ENCODE data around the gene KLK15.

DNA sequence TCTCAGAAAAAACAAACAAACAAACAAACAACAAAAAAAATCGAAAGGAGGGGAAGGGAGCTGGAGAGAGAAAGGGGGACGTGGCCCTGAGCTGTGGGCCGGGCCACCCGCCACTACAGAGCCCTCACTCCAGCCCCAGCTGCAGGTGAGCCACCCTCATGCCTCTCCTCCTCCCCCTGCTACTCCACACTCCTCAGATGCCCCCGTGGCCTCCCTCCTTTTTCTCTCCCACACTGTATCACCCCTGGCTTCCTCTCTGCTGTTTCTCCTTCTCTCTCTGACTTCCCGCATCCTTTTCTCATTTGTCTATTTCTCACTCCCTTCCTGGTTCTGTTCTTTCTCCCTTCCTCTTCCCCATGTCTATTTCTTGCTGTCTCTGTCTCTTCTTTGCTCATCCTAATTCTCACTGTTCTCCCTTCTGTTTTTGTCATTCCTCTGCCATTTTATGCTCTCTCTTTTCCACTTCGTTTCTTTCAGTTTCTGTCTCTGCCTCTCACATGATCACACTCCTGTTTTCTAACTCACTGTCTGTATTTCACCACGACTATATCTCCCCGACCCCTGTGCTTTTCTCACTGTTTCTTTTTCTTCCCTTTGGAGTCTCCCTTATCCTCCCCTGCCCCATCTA, 42.5 kb upstream of the KLK15 start:
- TF ChIP-seq JUND (IDR thresholded peaks at IDR 0.05; ENCODE audit: low read depth, low read length), result no peak
- no peak for TF ChIP-seq ELK1 (IDR thresholded peaks at IDR 0.05; ENCODE audit: low read depth, low read length)
- no peak for TF ChIP-seq CBX5 (IDR thresholded peaks at IDR 0.05; ENCODE audit: low read depth)
- TF ChIP-seq, protein P1, sequence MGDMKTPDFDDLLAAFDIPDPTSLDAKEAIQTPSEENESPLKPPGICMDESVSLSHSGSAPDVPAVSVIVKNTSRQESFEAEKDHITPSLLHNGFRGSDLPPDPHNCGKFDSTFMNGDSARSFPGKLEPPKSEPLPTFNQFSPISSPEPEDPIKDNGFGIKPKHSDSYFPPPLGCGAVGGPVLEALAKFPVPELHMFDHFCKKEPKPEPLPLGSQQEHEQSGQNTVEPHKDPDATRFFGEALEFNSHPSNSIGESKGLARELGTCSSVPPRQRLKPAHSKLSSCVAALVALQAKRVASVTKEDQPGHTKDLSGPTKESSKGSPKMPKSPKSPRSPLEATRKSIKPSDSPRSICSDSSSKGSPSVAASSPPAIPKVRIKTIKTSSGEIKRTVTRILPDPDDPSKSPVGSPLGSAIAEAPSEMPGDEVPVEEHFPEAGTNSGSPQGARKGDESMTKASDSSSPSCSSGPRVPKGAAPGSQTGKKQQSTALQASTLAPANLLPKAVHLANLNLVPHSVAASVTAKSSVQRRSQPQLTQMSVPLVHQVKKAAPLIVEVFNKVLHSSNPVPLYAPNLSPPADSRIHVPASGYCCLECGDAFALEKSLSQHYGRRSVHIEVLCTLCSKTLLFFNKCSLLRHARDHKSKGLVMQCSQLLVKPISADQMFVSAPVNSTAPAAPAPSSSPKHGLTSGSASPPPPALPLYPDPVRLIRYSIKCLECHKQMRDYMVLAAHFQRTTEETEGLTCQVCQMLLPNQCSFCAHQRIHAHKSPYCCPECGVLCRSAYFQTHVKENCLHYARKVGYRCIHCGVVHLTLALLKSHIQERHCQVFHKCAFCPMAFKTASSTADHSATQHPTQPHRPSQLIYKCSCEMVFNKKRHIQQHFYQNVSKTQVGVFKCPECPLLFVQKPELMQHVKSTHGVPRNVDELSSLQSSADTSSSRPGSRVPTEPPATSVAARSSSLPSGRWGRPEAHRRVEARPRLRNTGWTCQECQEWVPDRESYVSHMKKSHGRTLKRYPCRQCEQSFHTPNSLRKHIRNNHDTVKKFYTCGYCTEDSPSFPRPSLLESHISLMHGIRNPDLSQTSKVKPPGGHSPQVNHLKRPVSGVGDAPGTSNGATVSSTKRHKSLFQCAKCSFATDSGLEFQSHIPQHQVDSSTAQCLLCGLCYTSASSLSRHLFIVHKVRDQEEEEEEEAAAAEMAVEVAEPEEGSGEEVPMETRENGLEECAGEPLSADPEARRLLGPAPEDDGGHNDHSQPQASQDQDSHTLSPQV (IDR thresholded peaks at IDR 0.05), result no peak
- TF ChIP-seq CREM (IDR thresholded peaks at IDR 0.05; ENCODE audit: low read depth), result no peak
- no peak for TF ChIP-seq FOS (IDR thresholded peaks at IDR 0.05; ENCODE audit: borderline replicate concordance, extremely low read depth, insufficient read length)
- TF ChIP-seq POLR2A (IDR thresholded peaks at IDR 0.05; ENCODE audit: low read depth, low read length), result no peak
- TF ChIP-seq CTCF (IDR thresholded peaks at IDR 0.05 in 2 of 3, conservative IDR thresholded peaks at IDR 0.05 in 1 of 3; ENCODE audit: control insufficient read depth in 2 of 3, extremely low read depth in 1 of 3, insufficient read depth in 1 of 3, low read depth in 3 of 3, low read length in 3 of 3), result no peak
